Activated T-cell treated with anti-CD3 and anti-CD28 coated beads for 48 hours (primary cell): ENCODE data around the gene TAS2R16.

Source experiments
- DNase-seq: peaks from one replicate; pipeline ENCODE4 v3.0.0-alpha.2; 2020; ENCODE audit warnings: low read depth

The TAS2R16 gene

GRCh38 chr7:122995600-122995999, at the start of gene TAS2R16:
TSS of gene TAS2R16 (minus strand) at chr7:122995700. CDS start at chr7:122995634, 66 bp downstream.
- DNase-seq = no peak

DNA sequence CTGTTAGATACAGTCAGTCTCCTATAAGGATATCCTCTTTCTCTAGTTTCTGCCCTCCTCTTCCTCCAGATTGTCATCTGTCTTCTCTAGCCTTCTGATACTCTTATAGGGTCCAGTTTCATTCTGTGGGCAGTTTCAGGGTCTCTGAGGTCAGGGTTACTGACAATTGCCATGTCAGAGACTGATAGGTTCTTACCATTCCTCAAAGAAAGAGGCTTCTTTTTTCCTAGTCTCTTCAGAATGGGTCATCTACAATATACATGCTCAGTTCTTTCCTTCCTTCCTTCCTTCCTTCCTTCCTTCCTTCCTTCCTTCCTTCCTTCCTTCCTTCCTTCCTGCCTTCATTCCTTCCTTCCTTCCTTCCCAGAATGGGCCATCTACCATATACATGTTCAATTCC, 48.1 kb upstream of the TAS2R16 start:
- no peak for DNase-seq

GRCh38 chr7:123041101-123041500, 45.6 kb upstream of the TAS2R16 start:
- DNase-seq = no peak

- DNase-seq = no peak
Observed at GRCh38 chr7:123039269-123039668, 43.8 kb upstream of the TAS2R16 start.

- DNase-seq = no peak
Observed at GRCh38 chr7:123034106-123034505, 38.6 kb upstream of the TAS2R16 start.

DNA sequence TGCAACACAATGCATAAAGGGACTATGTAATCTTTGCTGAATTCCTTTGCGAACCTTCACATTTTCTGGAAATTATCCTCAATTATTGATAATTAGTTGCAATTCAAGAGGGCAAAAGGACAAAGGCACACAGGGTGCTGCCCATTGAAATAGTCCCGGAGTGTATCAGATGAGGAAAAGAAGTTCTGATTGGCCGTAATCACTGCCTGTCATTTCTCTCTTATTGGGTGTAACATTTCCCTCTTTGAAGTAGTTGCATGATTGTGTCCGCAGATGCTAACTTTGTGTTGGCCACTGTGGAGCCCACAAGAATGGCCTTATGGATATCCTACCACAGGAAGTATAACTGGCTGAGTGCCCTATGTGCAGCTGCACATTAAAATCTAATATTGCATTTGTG, 35.1 kb upstream of the TAS2R16 start:
- no peak for DNase-seq

DNA sequence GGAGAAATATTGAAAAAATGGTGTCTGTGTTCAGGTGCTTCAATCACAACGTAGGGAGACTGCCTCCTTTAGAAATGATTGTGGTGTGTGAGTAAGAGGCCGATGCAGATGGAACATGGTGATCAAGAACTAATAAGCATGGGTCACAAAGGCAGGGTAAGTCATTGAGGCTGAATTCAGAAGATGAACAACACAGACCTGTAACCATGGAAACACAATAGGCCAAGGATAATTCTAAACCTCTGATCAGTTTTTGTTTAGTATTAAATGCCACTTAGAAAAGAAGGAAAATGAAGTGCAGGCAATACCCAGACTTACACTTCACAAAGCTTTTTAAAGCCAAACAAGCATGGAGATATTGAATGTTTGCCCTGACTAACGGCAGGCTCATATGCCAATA, 32.8 kb upstream of the TAS2R16 start:
- DNase-seq = no peak

GRCh38 chr7:123026251-123026650, 30.8 kb upstream of the TAS2R16 start:
- no peak for DNase-seq

- DNase-seq = no peak
Observed at GRCh38 chr7:123024989-123025758, 29.7 kb upstream of the TAS2R16 start.

- no peak for DNase-seq
Observed at GRCh38 chr7:123023126-123023525, 27.6 kb upstream of the TAS2R16 start.

DNA sequence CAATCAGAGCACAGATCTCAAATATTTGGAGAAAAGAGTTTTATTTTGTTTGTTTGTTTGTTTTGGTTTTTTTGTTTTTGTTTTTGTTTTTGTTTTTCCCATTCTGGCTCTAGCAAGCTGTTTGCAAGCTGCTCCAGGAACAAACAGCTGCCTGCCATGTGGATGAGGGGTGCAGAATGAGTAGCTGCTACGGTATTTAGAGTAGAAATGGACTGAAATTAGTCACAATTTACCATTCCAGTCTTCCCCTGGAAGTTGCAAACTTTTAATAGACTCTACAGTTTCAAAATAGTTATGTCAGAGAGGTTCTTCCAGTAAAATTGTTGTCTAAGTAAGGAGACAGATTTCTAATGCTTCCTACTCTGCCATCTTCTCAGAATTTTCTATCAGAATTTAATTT, 27.1 kb upstream of the TAS2R16 start:
- DNase-seq = no peak

GRCh38 chr7:123012435-123012834, 16.9 kb upstream of the TAS2R16 start:
- no peak for DNase-seq

- DNase-seq = no peak
Observed at GRCh38 chr7:123011766-123012369, 16.4 kb upstream of the TAS2R16 start.

DNA sequence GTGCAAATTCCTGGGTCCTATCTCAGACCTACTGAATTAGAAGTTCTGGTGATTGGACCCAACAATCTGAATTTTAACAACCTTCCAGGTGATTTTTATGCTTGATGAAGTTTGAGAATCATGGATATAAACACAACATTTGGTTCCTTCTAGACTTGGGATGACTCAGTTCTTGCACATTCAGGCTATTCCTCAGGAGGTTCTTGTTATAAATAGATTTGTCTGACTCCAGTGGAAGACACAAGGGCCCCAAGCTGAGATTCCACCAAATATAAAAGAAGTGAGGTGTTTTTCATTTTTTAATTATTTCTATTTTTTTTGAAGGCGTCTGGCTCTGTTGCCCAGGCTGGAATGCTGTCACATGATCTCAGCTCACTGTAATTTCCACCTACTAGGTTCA, 9.4 kb upstream of the TAS2R16 start:
- DNase-seq = no peak

DNA sequence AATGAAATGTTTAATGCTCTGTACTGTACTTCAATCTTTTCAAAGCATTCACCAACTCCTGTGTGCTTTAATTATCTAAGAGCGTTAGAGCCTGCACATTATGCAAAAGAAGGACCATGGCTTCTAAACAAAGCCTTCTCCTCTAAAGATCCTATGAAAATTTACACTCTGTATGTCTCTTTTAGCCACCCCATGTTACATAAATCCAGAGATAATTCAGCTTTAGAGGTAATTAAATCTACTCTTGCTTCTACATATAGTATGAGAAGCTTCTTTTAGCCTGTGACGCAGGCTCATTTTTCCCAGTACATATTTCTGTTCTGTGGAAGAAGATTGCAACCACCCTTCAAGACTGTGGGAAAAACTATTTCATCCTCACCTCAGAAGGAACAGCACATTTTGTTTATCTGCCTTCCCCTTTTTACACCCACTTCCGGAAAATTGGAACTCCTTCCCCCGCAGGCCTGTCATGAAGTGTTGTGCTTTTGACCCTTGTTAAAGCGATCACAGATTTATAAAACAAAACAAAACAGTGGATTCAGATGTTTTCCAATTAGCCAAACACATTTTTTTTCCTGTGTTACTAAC, 8.1 kb upstream of the TAS2R16 start:
- DNase-seq = no peak

DNA sequence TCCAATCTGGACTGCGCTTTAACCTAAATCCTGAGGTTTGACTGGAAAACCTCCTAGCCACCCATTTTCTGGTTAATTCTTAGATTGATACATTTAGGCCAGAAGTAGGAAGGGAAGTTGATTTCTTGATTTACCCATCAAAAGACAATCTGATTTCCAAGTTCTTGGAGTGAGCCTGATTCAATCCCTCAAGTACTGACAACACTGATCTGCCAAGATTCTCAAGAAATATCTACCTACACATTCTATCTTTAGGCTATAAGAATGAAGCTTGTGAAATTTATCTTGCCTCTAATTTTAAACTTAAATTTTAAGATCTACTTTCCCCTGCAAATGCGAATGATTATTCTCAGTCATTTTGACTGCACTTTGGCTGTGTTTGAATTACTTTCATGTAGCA, 5.9 kb downstream of the TAS2R16 start:
- DNase-seq = no peak

GRCh38 chr7:122989041-122989440, 6.5 kb downstream of the TAS2R16 start:
- no peak for DNase-seq

DNA sequence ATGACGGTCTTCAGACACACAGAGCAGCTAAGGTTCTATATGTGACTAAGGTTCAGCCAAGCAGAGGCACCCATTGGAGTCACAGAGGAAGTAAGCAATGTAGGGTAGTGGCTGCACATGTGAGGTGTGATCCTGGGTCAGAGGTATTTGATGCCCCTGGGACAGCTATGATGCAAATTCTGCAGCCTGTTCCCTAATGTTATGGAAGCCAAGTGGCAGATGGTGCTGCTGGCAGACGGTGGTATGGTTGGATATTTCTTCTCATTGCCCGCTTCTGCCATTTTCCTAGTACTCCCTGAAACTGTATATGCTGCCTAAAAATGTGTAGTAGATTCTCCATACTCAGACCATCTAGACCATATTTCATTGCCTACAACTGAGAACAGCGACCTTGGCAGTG, 7.2 kb downstream of the TAS2R16 start:
- DNase-seq = no peak

- no peak for DNase-seq
Observed at GRCh38 chr7:122987463-122987862, 8.0 kb downstream of the TAS2R16 start.

GRCh38 chr7:122984021-122984420, 11.5 kb downstream of the TAS2R16 start:
- no peak for DNase-seq

- DNase-seq = no peak
Observed at GRCh38 chr7:122983261-122983660, 12.2 kb downstream of the TAS2R16 start.

DNA sequence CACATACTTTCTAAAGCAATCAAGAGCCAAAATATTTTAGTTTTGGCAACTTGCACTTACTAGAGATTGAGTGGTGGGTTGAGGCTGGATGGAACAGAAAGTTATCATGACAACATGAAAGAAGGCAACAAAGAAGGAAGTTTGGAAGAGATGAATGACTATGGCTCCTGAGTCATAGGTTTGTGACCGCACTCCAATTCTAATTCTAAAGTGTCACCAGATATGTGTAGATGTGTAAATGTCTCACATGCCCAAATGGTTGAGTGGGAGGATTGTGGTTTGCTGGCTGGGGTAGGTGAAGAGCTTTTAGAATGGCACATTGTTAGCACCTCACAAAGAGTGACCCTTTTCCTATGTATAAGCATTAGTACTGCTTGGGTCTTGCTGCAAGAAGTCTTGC, 20.2 kb downstream of the TAS2R16 start:
- DNase-seq = no peak

DNA sequence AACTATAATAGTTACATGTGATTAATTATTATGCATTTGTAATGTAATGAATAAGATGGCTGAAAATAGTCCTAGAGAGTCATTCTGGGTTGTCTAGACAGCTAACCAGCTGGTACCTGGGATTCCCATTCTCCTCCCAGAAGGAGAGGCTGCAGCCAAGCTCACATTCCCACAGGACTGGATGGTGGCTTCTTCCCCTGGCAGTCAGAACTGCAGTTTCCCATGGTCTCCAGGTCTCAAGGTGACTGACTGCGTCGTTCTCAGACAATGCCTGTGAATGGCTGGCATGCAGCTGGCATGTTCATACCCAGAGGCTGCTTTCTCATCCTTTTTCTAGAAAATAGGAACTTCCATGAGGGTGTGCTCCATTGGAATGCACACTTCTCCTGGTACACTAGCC, 21.3 kb downstream of the TAS2R16 start:
- no peak for DNase-seq

DNA sequence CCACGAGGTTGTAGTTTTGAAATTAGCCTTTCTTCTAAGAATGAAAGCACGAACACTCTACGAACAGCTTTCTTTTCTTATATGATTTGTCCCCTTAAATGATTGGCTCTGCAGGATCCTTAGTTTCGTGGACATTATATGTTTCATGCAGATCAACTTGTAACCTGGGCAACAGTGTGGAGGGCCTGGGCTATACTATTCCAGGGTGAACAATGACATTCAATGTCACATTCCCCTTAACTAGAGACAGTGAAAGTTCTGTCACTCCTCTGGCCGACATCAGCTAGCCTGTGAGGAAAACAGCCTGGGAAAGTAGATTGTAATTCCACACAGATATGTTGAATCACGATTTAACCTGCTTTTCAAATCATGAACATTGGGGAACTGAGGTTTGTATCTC, 23.4 kb downstream of the TAS2R16 start:
- no peak for DNase-seq
